Mucosa of rectum (tissue), 2 donors: ENCODE measurements around the gene CACNA1B.

ENCODE experiments used
- H3K27ac ChIP-seq, 2 donors: one replicate each; pipeline ENCODE4 v1.7.0; 2013; ENCODE audit warnings: inconsistent platforms in 2 of 2, low read depth in 2 of 2, low read length in 2 of 2
- H3K27me3 ChIP-seq, 2 donors: one replicate each; pipeline ENCODE4 v1.7.0; 2013; ENCODE audit warnings: low read length in 2 of 2; ENCODE audit not compliant: control insufficient read depth in 2 of 2, insufficient read depth in 2 of 2
- H3K36me3 ChIP-seq, 2 donors: one replicate each; pipeline ENCODE4 v1.7.0; 2013; ENCODE audit warnings: low read length in 2 of 2; ENCODE audit not compliant: control insufficient read depth in 2 of 2, insufficient read depth in 2 of 2
- H3K4me1 ChIP-seq, 2 donors: one replicate each; pipeline ENCODE4 v1.7.0; 2013; ENCODE audit warnings: low read length in 2 of 2, mild to moderate bottlenecking in 1 of 2; ENCODE audit not compliant: control insufficient read depth in 2 of 2, insufficient read depth in 2 of 2
- H3K4me3 ChIP-seq, 2 donors: one replicate each; pipeline ENCODE4 v1.7.0; 2013; ENCODE audit warnings: low read length in 2 of 2
- H3K9ac ChIP-seq, 2 donors: one replicate each; pipeline ENCODE4 v1.7.0; 2013; ENCODE audit warnings: low read length in 2 of 2, low read depth in 1 of 2, mild to moderate bottlenecking in 1 of 2
- H3K9me3 ChIP-seq, 2 donors: one replicate each; pipeline ENCODE4 v1.7.0; 2013; ENCODE audit warnings: low read length in 2 of 2; ENCODE audit not compliant: control insufficient read depth in 2 of 2
- donor health status: healthy.
- donor health status: Normal muscosa, but diverticular disease.

The CACNA1B gene

GRCh38 chr9:138046641-138047301, 169.2 kb downstream of the CACNA1B start:
- Histone ChIP-seq H3K36me3 (no peaks in the 10 kb centered on the region), H3K4me1 (no peaks in the 10 kb centered on the region), H3K27me3 (peaks cover 0 to 2% of the 10 kb centered on the region in 2 donors), H3K4me3 (no peak overlapping the region), H3K9me3 (no peaks in the 10 kb centered on the region), H3K27ac (no peak overlapping the region), H3K9ac (no peak overlapping the region)

- Histone ChIP-seq H3K9ac (no peak overlapping the region), H3K9me3 (no peaks in the 10 kb centered on the region), H3K4me1 (no peaks in the 10 kb centered on the region), H3K4me3 (no peak overlapping the region), H3K27me3 (peaks cover 0 to 2% of the 10 kb centered on the region in 2 donors), H3K27ac (no peak overlapping the region), H3K36me3 (no peaks in the 10 kb centered on the region)
Observed at GRCh38 chr9:138047469-138048040, 170.0 kb downstream of the CACNA1B start.

- H3K9me3 ChIP-seq = no peaks in the 10 kb centered on the region
- no peak overlapping the region for H3K9ac ChIP-seq
- no peaks in the 10 kb centered on the region for H3K36me3 ChIP-seq
- H3K27ac ChIP-seq = no peak overlapping the region
- no peak overlapping the region for H3K4me3 ChIP-seq
- H3K27me3 ChIP-seq = peaks cover 0 to 2% of the 10 kb centered on the region in 2 donors
- no peaks in the 10 kb centered on the region for H3K4me1 ChIP-seq
Observed at GRCh38 chr9:138048184-138048583, 170.6 kb downstream of the CACNA1B start.

- Histone ChIP-seq H3K9me3 (no peaks in the 10 kb centered on the region), H3K4me3 (no peak overlapping the region), H3K27me3 (peaks cover 0 to 2% of the 10 kb centered on the region in 2 donors), H3K27ac (no peak overlapping the region), H3K36me3 (no peaks in the 10 kb centered on the region), H3K4me1 (no peaks in the 10 kb centered on the region), H3K9ac (no peak overlapping the region)
Observed at GRCh38 chr9:138049085-138049778, 171.7 kb downstream of the CACNA1B start.

- H3K9me3 ChIP-seq = no peaks in the 10 kb centered on the region
- H3K27ac ChIP-seq = no peak overlapping the region
- peaks cover 0 to 2% of the 10 kb centered on the region in 2 donors for H3K27me3 ChIP-seq
- no peak overlapping the region for H3K9ac ChIP-seq
- no peaks in the 10 kb centered on the region for H3K36me3 ChIP-seq
- H3K4me3 ChIP-seq = no peak overlapping the region
- no peaks in the 10 kb centered on the region for H3K4me1 ChIP-seq
Observed at GRCh38 chr9:138049779-138050471, 172.3 kb downstream of the CACNA1B start.

- H3K36me3 ChIP-seq = no peaks in the 10 kb centered on the region
- H3K9ac ChIP-seq = no peak overlapping the region
- H3K27me3 ChIP-seq = peaks cover 0 to 2% of the 10 kb centered on the region in 2 donors
- no peak overlapping the region for H3K27ac ChIP-seq
- H3K9me3 ChIP-seq = no peaks in the 10 kb centered on the region
- H3K4me3 ChIP-seq = no peak overlapping the region
- H3K4me1 ChIP-seq = no peaks in the 10 kb centered on the region
Observed at GRCh38 chr9:138050472-138051330, 173.1 kb downstream of the CACNA1B start.

GRCh38 chr9:138051586-138052321, 174.2 kb downstream of the CACNA1B start:
- H3K9ac ChIP-seq = no peak overlapping the region
- H3K36me3 ChIP-seq = no peaks in the 10 kb centered on the region
- peaks cover 0 to 2% of the 10 kb centered on the region in 2 donors for H3K27me3 ChIP-seq
- no peaks in the 10 kb centered on the region for H3K9me3 ChIP-seq
- H3K27ac ChIP-seq = no peak overlapping the region
- no peaks in the 10 kb centered on the region for H3K4me1 ChIP-seq
- H3K4me3 ChIP-seq = no peak overlapping the region

- Histone ChIP-seq H3K4me1 (no peaks in the 10 kb centered on the region), H3K9ac (no peak overlapping the region), H3K36me3 (no peaks in the 10 kb centered on the region), H3K27ac (no peak overlapping the region), H3K4me3 (no peak overlapping the region), H3K9me3 (no peaks in the 10 kb centered on the region), H3K27me3 (peaks cover 0 to 2% of the 10 kb centered on the region in 2 donors)
Observed at GRCh38 chr9:138052322-138052615, 174.7 kb downstream of the CACNA1B start.

- Histone ChIP-seq H3K9ac (no peak overlapping the region), H3K4me1 (no peaks in the 10 kb centered on the region), H3K27ac (no peak overlapping the region), H3K9me3 (no peaks in the 10 kb centered on the region), H3K4me3 (no peak overlapping the region), H3K27me3 (peaks cover 0 to 2% of the 10 kb centered on the region in 2 donors), H3K36me3 (no peaks in the 10 kb centered on the region)
Observed at GRCh38 chr9:138052635-138053320, 175.2 kb downstream of the CACNA1B start.
